Stimulated activated CD8-positive, alpha-beta memory T cell treated with anti-CD3 and anti-CD28 coated beads, Interleukin-7, amount 100 ng/mL, for 4 hours (primary cell): ENCODE measurements around the gene AKTIP.
"Not testable (repeated sequence)": the region's sequence is repeated elsewhere in the genome, so short reads cannot be mapped to it uniquely, and the experiment has no call there.

Source experiments
- DNase-seq, 2 donors: peaks; one replicate each; pipeline ENCODE4 v3.0.0-alpha.2; 2020; ENCODE audit warnings: low read depth in 2 of 2

Gene AKTIP

DNA sequence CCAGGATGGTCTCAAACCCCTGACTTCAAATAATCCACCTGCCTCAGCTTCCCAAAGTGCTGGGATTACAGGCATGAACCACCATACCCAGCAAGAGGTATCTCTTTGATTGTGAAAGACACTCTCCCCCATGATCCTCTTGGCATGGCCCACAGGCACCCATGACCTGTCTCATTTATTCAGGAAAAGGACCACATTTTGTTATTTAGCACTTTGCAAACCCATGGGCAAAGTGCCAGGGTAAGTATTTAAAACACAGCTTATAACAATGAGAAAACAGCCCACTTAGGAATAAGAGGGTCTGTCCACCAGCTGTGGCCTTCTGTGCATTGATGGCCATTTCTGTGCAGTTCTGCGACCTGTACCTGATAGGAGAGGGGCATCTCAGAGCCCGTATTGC lies 12.8 kb upstream of the AKTIP start:
- DNase-seq = no peak

- no peak for DNase-seq
These were observed 12.2 kb upstream of the AKTIP start for GRCh38 chr16:53515259-53515658.

DNA sequence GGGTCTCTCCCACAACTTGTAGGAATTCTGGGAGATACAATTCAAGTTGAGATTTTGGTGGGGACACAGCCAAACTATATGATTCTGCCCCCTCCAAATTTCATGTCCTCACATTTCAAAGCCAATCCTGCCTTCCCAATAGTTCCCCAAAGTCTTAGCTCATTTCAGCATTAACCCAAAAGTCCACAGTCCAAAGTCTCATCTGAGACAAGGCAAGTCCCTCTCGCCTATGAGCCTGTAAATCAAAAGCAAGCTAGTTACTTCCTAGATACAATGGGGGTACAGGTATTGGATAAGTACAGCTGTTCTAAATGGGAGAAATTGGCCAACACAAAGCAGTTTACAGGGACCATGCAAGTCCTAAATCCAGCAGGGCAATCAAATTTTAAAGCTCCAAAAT lies 9.8 kb upstream of the AKTIP start:
- DNase-seq = not testable (repeated sequence)

DNA sequence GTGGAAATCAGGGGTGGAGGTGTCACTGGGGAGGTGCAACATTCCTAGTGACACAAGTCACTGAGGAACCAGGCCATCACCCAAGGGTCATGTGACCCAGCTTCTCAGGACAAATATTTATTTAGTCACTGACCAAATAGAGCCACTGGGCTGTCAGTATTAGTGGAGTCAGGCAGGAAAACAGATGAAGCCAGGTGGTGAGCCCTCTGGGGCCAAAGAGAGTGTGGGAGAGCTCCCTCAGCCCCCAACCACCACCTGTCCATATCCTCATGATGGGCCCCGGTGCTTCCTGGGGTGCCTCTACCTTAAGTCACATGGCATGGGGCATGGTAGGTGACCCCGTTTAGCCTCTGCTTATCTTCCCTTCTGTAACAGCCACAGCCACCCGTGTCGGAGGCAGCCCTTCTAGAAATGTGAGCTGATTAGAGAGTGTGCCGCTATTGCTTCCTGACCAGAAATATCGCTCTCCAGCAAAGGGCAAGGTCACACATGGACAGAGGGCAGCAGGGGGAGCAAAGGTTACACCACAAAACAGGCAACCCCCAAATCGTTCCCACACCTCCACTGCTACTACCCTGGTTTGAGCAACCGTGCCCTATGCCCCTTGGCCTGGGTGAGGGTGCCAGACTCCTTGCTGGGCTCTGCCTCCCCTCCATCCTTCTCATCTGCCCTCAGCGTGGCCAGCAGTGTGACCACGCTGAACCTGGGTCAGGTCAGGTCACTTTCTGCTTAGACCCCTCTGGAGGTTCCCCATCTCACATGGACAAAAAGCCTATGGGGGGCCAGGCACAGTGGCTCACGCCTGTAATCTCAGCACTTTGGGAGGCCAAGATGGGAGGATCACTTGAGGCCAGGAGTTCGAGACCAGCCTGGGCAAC lies 8.6 kb upstream of the AKTIP start:
- no peak for DNase-seq

GRCh38 chr16:53511084-53511402 lies 8.0 kb upstream of the AKTIP start:
- no peak for DNase-seq

GRCh38 chr16:53510704-53511070 lies 7.7 kb upstream of the AKTIP start:
- no peak for DNase-seq

DNA sequence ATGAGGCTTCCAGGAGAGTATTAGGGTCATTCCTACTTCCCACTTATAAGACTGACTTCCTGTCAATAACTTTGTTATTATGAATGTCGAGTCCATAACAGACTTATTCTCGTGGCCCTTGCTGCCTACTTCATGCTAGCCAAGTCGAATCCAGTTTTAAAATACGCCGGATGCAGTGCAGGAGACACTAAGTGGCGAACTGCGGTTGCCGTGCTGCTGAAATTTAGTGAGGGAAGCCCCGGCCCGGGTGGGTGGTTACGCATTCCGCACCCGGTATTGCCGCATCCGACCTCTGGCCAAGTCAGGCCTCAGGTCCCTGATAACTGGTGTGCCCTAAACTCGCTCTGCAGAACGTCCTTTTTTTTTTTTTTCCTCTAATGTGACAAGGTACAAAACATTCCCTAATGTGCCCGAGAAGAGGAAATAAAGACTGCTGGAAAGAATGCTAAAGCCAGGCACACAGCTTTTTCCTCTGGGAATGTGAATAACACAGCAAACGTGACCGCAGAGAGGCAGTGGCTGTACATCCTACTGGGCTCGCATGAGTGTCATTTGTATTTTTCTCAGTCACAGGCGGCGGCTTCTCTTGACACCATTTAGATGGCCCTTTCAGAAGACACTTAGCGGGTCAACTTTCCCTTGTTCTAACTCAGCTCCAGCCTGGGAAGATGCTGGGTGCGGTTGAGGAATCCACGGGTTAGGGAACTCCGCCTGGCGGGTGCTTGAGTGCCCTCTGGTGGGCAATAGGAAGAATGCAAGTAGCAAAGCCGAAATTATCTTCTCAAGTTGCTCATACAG lies 7.1 kb upstream of the AKTIP start:
- peak; percentile 9 to 20 for DNase-seq

DNA sequence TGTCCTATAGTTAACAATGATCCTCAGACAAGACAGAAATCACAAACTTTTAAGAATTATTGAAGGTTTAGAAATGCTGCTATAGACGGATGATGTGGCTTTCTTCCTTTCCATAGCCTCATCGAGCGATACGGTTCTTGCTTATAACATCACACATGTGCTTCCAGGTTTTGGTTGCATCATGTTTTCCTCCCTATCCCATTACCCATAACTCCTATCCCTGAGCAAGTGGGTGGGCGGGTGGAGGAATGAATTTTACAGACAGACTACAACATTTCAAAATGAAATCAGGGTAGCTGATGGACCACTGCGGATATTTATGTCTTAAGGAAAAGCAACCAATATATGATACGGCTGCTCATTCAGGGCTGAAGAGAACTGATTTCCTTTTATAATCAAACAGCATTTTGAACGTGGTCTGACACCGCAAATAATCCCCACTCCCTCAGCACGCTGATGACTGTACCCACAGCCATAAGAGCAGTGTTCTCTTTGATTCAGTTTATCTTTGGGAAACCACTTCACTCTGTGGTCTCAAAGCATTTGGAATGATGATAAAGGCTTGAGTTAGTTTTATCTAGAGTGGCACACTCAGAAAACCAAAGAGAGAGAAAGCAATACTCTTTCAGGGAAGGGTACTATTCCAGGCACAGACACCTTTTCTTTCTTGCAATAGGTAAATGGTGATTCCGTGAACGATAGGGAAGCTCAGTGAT lies 4.6 kb upstream of the AKTIP start:
- no peak for DNase-seq

- DNase-seq = no peak
These were observed 3.2 kb upstream of the AKTIP start for GRCh38 chr16:53506254-53506653.

DNA sequence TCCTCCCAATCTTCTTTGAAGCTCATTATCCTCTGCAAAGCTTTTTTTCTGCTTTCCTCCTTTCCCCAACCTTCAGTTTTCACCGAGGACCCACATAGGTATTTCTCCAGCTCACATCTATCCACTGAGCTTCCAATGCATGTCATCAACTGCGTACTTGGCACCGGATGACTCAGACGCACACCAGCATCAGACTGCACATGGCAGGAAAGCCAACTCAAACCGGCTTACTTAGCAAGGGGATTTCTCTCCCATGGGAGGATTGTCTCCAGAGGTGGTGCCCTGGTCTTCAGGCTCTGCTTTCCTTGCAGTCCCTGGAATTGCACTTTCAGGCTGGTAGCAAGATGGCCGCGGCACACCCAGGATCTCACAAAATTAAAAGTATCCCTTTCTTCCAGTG lies 1.7 kb upstream of the AKTIP start:
- DNase-seq = no peak

DNA sequence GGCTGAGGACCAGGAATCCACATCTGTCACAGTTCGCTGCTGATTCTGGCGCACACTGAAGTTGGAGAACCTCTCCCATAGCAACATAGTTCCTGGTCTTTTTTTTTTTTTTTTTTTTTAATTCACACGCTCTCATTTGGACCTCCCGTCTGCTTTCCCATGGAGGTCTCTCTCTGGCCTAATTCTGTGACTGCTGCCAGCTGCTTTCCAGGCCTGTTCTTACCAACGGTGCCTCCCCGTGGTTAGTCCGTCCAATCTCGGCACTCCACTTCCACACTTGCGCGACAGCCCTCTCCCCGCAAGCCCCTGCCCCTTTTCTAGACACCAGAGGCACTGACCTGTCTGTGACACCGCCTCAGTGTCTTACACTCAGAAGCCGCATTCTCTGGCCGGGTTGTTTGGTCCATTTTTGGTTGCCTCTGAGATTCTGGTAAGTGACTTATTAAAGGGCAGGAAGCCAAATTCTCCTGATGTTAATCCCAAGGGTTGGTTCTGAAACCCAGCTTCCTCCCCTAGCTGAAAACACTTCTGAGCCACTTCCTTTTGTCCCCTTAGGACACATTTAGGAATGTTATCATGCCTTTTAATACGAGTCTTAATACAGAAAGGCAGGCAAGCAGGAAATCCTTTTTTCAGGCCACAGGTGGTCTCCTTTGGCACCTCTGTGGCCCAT lies 1.1 kb upstream of the AKTIP start:
- DNase-seq = no peak

DNA sequence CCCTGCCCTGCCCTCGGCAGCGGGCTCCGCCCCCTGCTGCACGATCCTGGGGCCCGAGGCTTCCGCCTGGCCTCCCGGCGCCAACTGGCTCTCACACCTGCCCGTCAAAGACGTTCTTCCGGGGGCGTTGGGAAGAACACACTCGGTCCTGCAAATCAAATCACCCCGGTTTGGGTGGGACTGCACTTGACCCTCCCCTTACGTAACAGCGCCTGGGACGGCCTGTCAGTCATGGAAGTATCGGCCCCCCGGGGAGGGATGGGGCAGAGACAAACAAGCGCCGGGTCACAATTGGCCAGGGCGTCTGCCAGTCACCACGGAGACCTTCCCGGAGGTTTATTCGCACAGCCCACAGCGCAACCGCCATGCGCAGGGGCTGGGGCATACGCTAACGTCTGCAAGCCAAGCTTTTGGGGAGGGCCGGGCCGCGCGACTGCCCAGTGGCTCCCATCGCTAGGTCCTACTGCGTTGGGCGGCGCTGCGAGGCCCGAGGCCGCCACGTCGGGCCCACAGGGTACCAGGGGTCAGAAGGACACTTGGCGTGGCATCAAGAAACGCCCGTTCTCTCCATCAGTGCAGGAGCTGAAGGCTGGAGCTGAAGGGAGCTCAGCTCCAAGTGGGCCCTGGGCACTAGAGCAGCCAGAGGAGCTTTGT lies 388 bp upstream of the AKTIP start:
- DNase-seq = peak; percentile 100

DNA sequence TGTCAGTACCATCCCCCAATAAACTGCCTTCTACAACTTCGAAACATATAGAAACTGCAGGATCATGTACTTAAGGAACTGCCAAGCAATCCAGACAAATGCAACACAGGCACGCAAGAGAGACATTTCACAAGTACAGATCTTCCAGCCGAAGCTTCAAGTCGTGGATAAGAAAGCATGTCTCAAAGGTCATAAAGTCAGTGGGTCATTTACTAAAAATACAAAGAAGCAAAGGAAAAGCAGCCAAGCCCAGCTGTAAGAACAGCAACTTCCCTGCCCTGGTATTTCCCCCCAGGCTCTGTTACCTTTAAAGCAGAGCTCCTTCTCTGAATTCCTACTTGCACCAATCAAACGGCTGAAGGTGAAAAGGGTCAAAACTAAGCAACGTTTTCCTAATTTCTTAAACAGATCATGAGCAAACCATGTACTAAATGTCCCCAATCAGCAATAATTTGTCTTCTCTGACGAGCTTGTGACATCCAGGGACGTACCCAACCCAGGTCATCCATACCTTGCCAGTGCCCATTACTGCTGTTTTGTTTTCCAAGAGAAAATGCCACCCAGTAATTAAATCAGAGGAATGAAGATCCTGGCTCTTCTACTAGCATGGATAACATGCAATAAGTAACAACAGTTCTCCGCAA lies 1.7 kb downstream of the AKTIP start:
- DNase-seq = no peak

- no peak for DNase-seq
These were observed 4.0 kb downstream of the AKTIP start for GRCh38 chr16:53498984-53499383.

GRCh38 chr16:53495325-53495724 lies 7.7 kb downstream of the AKTIP start:
- no peak for DNase-seq

DNA sequence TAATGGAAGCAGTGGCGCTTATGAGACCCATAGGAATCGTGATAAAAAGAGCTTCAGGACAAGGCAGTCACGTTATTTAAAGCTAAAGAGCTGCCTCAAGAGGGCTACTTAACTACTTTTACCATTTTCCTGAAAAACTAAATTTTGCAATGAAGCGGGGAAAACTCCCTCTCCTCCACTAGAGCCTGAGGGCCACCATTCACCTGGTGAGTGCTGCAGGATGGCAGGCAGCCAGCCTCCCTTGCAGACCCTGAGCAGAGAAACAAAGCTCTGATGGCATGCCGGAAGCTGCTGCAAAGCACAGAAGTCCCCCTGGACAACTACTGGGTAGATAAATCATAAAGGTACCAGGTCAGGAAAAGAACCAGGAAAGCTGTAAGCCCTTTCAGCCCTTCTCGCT lies 8.4 kb downstream of the AKTIP start:
- no peak for DNase-seq

- no peak for DNase-seq
These were observed 10.5 kb downstream of the AKTIP start for GRCh38 chr16:53492503-53492902.

GRCh38 chr16:53489755-53490154 lies 13.3 kb downstream of the AKTIP start:
- no peak for DNase-seq

DNA sequence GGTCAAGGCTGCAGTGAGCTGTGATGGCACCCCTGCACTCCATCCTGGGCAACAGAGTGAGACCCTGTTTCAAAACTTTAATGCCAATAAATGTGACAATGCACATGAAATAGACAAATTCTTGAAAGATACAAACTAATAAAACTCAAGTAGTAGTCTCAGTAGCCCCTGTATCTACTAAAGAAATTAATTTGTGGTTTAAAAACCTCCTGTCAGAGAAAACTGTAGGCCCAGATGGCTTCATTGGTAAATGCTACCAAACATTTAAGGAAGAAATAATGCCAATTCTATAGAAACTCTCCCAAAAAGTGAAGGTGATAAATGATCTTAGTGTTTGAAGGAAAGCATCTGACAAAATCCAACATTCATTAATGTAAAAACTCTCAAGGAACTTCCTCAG lies 16.8 kb downstream of the AKTIP start:
- no peak for DNase-seq

DNA sequence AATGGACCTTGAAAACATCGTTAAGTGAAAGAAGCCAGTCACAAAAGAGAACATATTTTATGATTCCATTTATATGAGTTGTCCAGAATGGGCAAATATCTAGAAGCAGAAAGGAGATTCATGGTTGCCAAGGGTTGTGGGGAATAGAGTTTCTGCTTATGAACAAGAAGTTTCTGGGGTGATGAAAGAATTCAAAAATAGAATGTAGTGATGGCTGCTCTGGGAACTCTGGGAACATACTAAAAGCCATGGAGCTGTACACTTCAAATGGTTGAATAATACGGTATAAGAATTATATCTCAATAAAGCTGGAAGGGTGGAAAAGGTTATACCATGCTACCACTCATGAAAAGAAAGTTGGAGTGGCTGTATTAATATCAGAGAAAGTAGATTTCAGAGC lies 18.5 kb downstream of the AKTIP start:
- DNase-seq = no peak

- no peak for DNase-seq
These were observed 20.9 kb downstream of the AKTIP start for GRCh38 chr16:53482123-53482522.
